GM12874 (cell line): ENCODE data around the gene RPS19BP1.

ENCODE experiments used
- CTCF ChIP-seq: IDR thresholded peaks from 2 replicates; pipeline ENCODE4 v1.5.1; 2011; ENCODE audit warnings: low read depth, mild to moderate bottlenecking, control low read depth, low read length, moderate library complexity; ENCODE audit not compliant: insufficient read depth

Gene RPS19BP1

GRCh38 chr22:39534092-39534506 lies 1.6 kb upstream of the RPS19BP1 start:
- TF ChIP-seq CTCF = no peak

DNA sequence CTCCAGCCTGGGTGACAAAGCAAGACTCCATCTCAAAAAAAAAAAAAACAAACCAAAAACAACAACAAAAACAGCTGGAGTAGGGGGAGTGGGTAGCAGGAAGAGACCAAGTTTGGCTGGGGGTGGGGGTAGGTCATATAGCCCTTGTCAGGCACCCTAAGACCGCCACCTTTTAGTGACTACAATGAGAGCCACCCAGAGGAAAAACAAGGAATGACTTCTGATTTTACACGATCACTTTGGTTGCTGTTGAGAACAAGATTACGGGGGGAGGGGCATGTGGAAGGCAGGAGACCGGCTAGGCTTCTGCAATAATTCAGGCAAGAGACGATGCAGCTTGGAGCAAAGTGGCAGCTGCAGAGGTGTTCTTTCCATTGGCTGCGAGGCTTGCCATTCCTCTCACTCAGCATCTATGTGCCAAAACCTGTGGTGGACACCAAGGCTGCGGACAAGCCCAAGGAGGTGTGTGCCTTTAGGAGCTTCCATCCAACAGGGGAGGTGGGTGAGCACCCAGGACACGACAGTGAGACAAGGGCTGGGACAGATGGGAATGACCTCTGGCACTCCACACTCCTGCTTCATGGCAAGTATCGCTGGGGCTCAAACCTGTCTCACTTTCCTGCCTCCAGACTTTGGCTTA lies 1.7 kb downstream of the RPS19BP1 start:
- TF ChIP-seq CTCF = 0 out of 2 replicates have a peak, but pooled peaks have one; percentile 19

GRCh38 chr22:39530116-39530515 lies 2.4 kb downstream of the RPS19BP1 start:
- no peak for TF ChIP-seq CTCF

- no peak for TF ChIP-seq CTCF
Measured at GRCh38 chr22:39529487-39529851, 3.1 kb downstream of the RPS19BP1 start.

GRCh38 chr22:39528681-39529486 lies 3.7 kb downstream of the RPS19BP1 start:
- peak; percentile 99 for TF ChIP-seq CTCF

DNA sequence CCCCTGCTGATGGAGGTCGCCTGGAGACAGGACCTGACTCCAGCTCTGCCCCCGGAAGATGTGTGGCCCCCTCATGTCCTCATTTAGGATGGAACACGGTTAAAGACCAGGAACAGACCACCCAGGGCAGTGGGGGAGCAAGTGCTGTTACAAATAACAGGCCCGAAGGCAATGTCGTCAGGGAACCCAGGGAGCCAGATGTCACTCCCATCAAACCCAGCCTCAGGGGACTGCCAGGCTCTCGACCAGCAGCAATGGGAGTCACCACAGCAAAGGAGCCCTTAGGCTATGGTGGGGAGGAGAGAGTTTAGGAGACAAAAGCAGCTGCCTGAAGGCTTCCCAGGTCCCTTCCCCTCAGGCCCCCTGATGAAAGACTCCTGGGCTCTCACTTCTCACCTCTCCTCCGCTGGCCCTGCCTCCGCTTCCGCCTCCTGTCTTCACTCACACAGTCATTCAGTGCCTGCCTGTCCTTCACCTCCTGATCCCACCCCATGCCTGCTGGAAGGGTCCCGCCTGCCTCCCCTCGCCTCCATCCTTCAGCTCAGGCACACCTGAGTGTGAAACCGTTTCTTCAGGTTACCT lies 4.4 kb downstream of the RPS19BP1 start:
- TF ChIP-seq CTCF = no peak

GRCh38 chr22:39527481-39527961 lies 5.0 kb downstream of the RPS19BP1 start:
- TF ChIP-seq CTCF = no peak
